Fibroblast of peridontal ligament (primary cell): ENCODE data around the gene ZNHIT2.

ENCODE experiments used
- DNase-seq: peaks from one replicate; pipeline ENCODE4 v3.0.0-alpha.2; 2010; ENCODE audit errors: extremely low read depth

Gene ZNHIT2

GRCh38 chr11:65103476-65103875 lies 14.0 kb downstream of the ZNHIT2 start:
- no peak for DNase-seq

GRCh38 chr11:65102142-65103095 lies 15.1 kb downstream of the ZNHIT2 start:
- DNase-seq, result no peak

GRCh38 chr11:65100674-65101350 lies 16.7 kb downstream of the ZNHIT2 start:
- no peak for DNase-seq

GRCh38 chr11:65096926-65097325 lies 20.6 kb downstream of the ZNHIT2 start:
- no peak for DNase-seq

- DNase-seq, result peak; percentile 90
Measured at GRCh38 chr11:65095974-65096806, 21.3 kb downstream of the ZNHIT2 start, which contains the start of gene VPS51. Gene VPS51, plus strand, starts transcription at chr11:65096214. Its CDS starts 37 bp downstream, at chr11:65096251.

GRCh38 chr11:65095427-65095826 lies 22.1 kb downstream of the ZNHIT2 start:
- no peak for DNase-seq

GRCh38 chr11:65090628-65091027 lies 26.9 kb downstream of the ZNHIT2 start:
- DNase-seq, result no peak

- no peak for DNase-seq
Measured at GRCh38 chr11:65089621-65090020, 27.9 kb downstream of the ZNHIT2 start.

- DNase-seq, result no peak
Measured at GRCh38 chr11:65087827-65088226, 29.7 kb downstream of the ZNHIT2 start.

- no peak for DNase-seq
Measured at GRCh38 chr11:65087216-65087615, 30.3 kb downstream of the ZNHIT2 start.

- DNase-seq, result no peak
Measured at GRCh38 chr11:65086809-65087208, 30.7 kb downstream of the ZNHIT2 start.

- peak; percentile 3 for DNase-seq
Measured at GRCh38 chr11:65085446-65085845, 32.1 kb downstream of the ZNHIT2 start.

- DNase-seq, result no peak
Measured at GRCh38 chr11:65084598-65085375, 32.7 kb downstream of the ZNHIT2 start.

- DNase-seq, result peak; percentile 93
Measured at GRCh38 chr11:65083834-65084597, 33.5 kb downstream of the ZNHIT2 start, which contains the start of the genes CDCA5 and ZFPL1. Gene CDCA5, minus strand, starts transcription at chr11:65084040. Its CDS starts 62 bp downstream, at chr11:65083978. Gene ZFPL1, plus strand, starts transcription at chr11:65084222. Its CDS starts 477 bp downstream, at chr11:65084699.

- no peak for DNase-seq
Measured at GRCh38 chr11:65083134-65083833, 34.2 kb downstream of the ZNHIT2 start.

GRCh38 chr11:65078786-65079342 lies 38.6 kb downstream of the ZNHIT2 start:
- DNase-seq, result no peak

GRCh38 chr11:65078151-65078550 lies 39.4 kb downstream of the ZNHIT2 start:
- DNase-seq, result peak; percentile 14

- no peak for DNase-seq
Measured at GRCh38 chr11:65077451-65077850, 40.0 kb downstream of the ZNHIT2 start.

GRCh38 chr11:65072631-65072966 lies 44.9 kb downstream of the ZNHIT2 start:
- no peak for DNase-seq
